Measurements from ENCODE around the gene PSTPIP1.

DNA sequence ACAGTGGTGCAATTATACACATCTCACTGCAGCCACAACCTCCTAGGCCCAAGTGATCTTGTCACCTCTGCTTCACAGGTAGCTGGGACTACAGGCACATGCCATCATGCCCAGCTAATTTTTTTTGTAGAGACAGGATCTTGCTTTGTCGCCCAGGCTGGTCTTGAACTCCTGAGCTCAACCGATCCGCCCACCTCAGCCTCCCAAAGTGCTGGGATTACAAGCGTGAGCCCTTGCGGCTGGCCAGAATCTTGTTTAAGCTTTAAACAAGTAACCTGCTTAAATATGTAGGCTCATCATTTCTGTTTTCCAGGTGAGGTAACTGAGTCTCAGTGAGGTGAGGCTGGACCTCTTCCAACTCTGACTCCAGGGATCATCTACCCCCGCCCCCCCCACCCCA lies 7.7 kb upstream of the PSTPIP1 start:
- no peak for TF ChIP-seq EP300 (IDR thresholded peaks at IDR 0.05)
- TF ChIP-seq, protein P1, sequence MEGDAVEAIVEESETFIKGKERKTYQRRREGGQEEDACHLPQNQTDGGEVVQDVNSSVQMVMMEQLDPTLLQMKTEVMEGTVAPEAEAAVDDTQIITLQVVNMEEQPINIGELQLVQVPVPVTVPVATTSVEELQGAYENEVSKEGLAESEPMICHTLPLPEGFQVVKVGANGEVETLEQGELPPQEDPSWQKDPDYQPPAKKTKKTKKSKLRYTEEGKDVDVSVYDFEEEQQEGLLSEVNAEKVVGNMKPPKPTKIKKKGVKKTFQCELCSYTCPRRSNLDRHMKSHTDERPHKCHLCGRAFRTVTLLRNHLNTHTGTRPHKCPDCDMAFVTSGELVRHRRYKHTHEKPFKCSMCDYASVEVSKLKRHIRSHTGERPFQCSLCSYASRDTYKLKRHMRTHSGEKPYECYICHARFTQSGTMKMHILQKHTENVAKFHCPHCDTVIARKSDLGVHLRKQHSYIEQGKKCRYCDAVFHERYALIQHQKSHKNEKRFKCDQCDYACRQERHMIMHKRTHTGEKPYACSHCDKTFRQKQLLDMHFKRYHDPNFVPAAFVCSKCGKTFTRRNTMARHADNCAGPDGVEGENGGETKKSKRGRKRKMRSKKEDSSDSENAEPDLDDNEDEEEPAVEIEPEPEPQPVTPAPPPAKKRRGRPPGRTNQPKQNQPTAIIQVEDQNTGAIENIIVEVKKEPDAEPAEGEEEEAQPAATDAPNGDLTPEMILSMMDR (IDR thresholded peaks at IDR 0.05): no peak
- no peak for TF ChIP-seq POLR2A (IDR thresholded peaks at IDR 0.05)
